Stimulated activated naive CD8-positive, alpha-beta T cell treated with anti-CD3 and anti-CD28 coated beads, Interleukin-15, Interleukin-2, amounts not matched to agents 100 U/mL and 50 U/mL, for 24 hours (primary cell): ENCODE measurements around the gene P2RX1.

Source experiments
- ATAC-seq: fragments of 150-1000 bp; cut with Tn5 transposase; one replicate; pipeline ENCODE4 v1.10.0; 2021
- DNase-seq: peaks from one replicate; pipeline ENCODE4 v3.0.0; 2021

P2RX1 gene

GRCh38 chr17:3915995-3916696, at the start of gene P2RX1:
Gene P2RX1, minus strand, starts transcription at chr17:3916465. Its CDS starts 240 bp downstream, at chr17:3916225.
- peak; percentile 62 for DNase-seq
- peak; percentile 38 for ATAC-seq

- ATAC-seq = peak; percentile 64
These were observed 49.0 kb upstream of the P2RX1 start for GRCh38 chr17:3965118-3965800.

GRCh38 chr17:3964203-3965117, 48.2 kb upstream of the P2RX1 start, which contains the start of gene ATP2A3:
Gene ATP2A3, minus strand, starts transcription at chr17:3964437. Its CDS starts 146 bp downstream, at chr17:3964291.
- ATAC-seq (peak; percentile 75), DNase-seq (peak; percentile 79)

More at GRCh38 chr17:3965118-3965800, 49.0 kb upstream of the P2RX1 start:
- DNase-seq = peak; percentile 78

- ATAC-seq (peak; percentile 20), DNase-seq (peak; percentile 70)
These were observed 47.3 kb upstream of the P2RX1 start for GRCh38 chr17:3963237-3964201.

GRCh38 chr17:3962965-3963236, 46.6 kb upstream of the P2RX1 start:
- ATAC-seq (no peak), DNase-seq (no peak)

GRCh38 chr17:3962217-3962964, 46.1 kb upstream of the P2RX1 start:
- ATAC-seq (no peak), DNase-seq (no peak)

- DNase-seq = peak; percentile 54
- peak; percentile 2 for ATAC-seq
These were observed 45.3 kb upstream of the P2RX1 start for GRCh38 chr17:3961564-3962047.

- DNase-seq (no peak), ATAC-seq (no peak)
These were observed 44.5 kb upstream of the P2RX1 start for GRCh38 chr17:3960764-3961163.

- DNase-seq (no peak), ATAC-seq (no peak)
These were observed 43.8 kb upstream of the P2RX1 start for GRCh38 chr17:3959921-3960601.

- ATAC-seq = no peak
- DNase-seq = peak; percentile 22
These were observed 43.1 kb upstream of the P2RX1 start for GRCh38 chr17:3959295-3959899.

- DNase-seq = no peak
- ATAC-seq = no peak
These were observed 41.7 kb upstream of the P2RX1 start for GRCh38 chr17:3957735-3958599.

GRCh38 chr17:3956983-3957382, 40.7 kb upstream of the P2RX1 start:
- no peak for DNase-seq
- ATAC-seq = no peak

GRCh38 chr17:3956327-3956957, 40.2 kb upstream of the P2RX1 start:
- peak; percentile 20 for DNase-seq
- ATAC-seq = no peak

GRCh38 chr17:3955673-3955988, 39.4 kb upstream of the P2RX1 start:
- DNase-seq = no peak
- no peak for ATAC-seq

- no peak for DNase-seq
These were observed 38.9 kb upstream of the P2RX1 start for GRCh38 chr17:3954976-3955672.

GRCh38 chr17:3954086-3954485, 37.8 kb upstream of the P2RX1 start:
- no peak for ATAC-seq
- DNase-seq = no peak

More at GRCh38 chr17:3954976-3955672, 38.9 kb upstream of the P2RX1 start:
- ATAC-seq = no peak

- ATAC-seq = no peak
- no peak for DNase-seq
These were observed 37.3 kb upstream of the P2RX1 start for GRCh38 chr17:3953542-3953941.

GRCh38 chr17:3952186-3952585, 35.9 kb upstream of the P2RX1 start:
- ATAC-seq (no peak), DNase-seq (no peak)
